HCT116 (cell line): ENCODE results near the gene GNPTAB. TPM values are rescaled to one million over a fixed set of nuclear protein-coding genes. Genes with fewer than 3 reads are reported as not detected.

ENCODE experiments used
- ATAC-seq: fragments of 200-7000 bp; cut with Tn5 transposase; 2 replicates; pipeline ENCODE4 v1.9.1; 2020; ENCODE audit warnings: mild to moderate bottlenecking, moderate library complexity
- BruUV-seq: library from RNA; stranded (reverse); fragments of 400-500 nt; replicated peaks from 2 replicates; lab custom pipeline; 2021; lab: Mats Ljungman, UMichigan
- CTCF ChIA-PET: fragments of 300-600 bp; sonication (Branson Sonifier 250); formaldehyde crosslinking; loops from one replicate; lab custom pipeline; 2021; ENCODE audit warnings: antibody characterized with exemption; lab: Charles Lee
- POLR2A ChIA-PET: fragments of 300-600, 350-600 bp; sonication (Branson Sonifier 250); formaldehyde crosslinking; loops from one replicate; lab custom pipeline; 2021; ENCODE audit warnings: antibody characterized with exemption; lab: Charles Lee
- RAD21 ChIA-PET, 2 experiments: fragments of 300-600 bp; sonication (Branson Sonifier 250); formaldehyde crosslinking; loops; one replicate each; lab custom pipeline; 2023; ENCODE audit warnings: low total read pairs in 2 of 2; ENCODE audit not compliant: uncharacterized antibody in 2 of 2, unreplicated experiment in 2 of 2, low non-redundant PET in 1 of 2; lab: Charles Lee
- DNase-seq: peaks from one replicate; pipeline ENCODE4 v3.0.0-alpha.2; 2010; ENCODE audit warnings: low read depth, low spot score
- H2AFZ ChIP-seq: fragments of 200-600 bp; shearing (Covaris generic), sonication (generic); 2 replicates; pipeline ENCODE4 v1.6.1; 2017; ENCODE audit warnings: low read depth, mixed run types, mixed read lengths, antibody characterized with exemption, low read length; ENCODE audit not compliant: poor library complexity, severe bottlenecking
- H3K27ac ChIP-seq: 2 replicates; pipeline ENCODE4 v1.5.1; 2012; ENCODE audit warnings: low read depth, low read length
- H3K27me3 ChIP-seq: fragments of 200-600 bp; sonication (generic); 2 replicates; pipeline ENCODE4 v1.6.1; 2016; ENCODE audit warnings: mixed run types, low read length, mixed read lengths; ENCODE audit not compliant: insufficient read depth
- H3K36me3 ChIP-seq, 2 experiments: fragments of 200-500 bp in 1 of 2; fragments of 200-600 bp in 1 of 2; sonication (Bioruptor generic) in 1 of 2; sonication (generic) in 1 of 2; 2 replicates each; pipeline versions ENCODE4 v1.5.1 to v1.6.1; 2014 to 2016; ENCODE audit warnings: low read length in 2 of 2, inconsistent platforms in 1 of 2, mixed read lengths in 1 of 2, mixed run types in 1 of 2; ENCODE audit not compliant: insufficient read depth in 2 of 2, control insufficient read depth in 1 of 2
- H3K4me1 ChIP-seq, 2 experiments: fragments of 200-600 bp in 1 of 2; sonication (generic) in 1 of 2; 2 replicates each; pipeline versions ENCODE4 v1.5.1 to v1.6.1; 2012 to 2017; ENCODE audit warnings: low read length in 2 of 2, inconsistent platforms in 1 of 2, mild to moderate bottlenecking in 1 of 2, mixed read lengths in 1 of 2, mixed run types in 1 of 2, moderate library complexity in 1 of 2; ENCODE audit not compliant: insufficient read depth in 2 of 2, control insufficient read depth in 1 of 2
- H3K4me2 ChIP-seq: fragments of 200-600 bp; sonication (generic); 2 replicates; pipeline ENCODE4 v1.6.1; 2017; ENCODE audit warnings: mixed run types, low read length, mixed read lengths
- H3K4me3 ChIP-seq, 2 experiments: fragments of 200-600 bp in 1 of 2; sonication (generic) in 1 of 2; replicated peaks in 1 of 2; 2 replicates each; pipeline ENCODE4 v1.5.1; 2011 to 2016; ENCODE audit warnings: low read length in 2 of 2, control low read depth in 1 of 2, low read depth in 1 of 2, mild to moderate bottlenecking in 1 of 2, mixed read lengths in 1 of 2, mixed run types in 1 of 2
- H3K79me2 ChIP-seq: fragments of 200-600 bp; sonication (generic); 2 replicates; pipeline ENCODE4 v1.6.1; 2017; ENCODE audit warnings: mild to moderate bottlenecking, mixed run types, low read length, moderate library complexity, mixed read lengths; ENCODE audit not compliant: insufficient read depth
- H3K9ac ChIP-seq: fragments of 200-600 bp; sonication (generic); 2 replicates; pipeline ENCODE4 v1.6.1; 2016; ENCODE audit warnings: low read length, mixed read lengths
- H3K9me2 ChIP-seq: fragments of 200-600 bp; sonication (generic), shearing (Covaris generic); 2 replicates; pipeline ENCODE4 v1.6.1; 2017; ENCODE audit warnings: mixed run types, mild to moderate bottlenecking, moderate library complexity; ENCODE audit not compliant: insufficient read depth
- H3K9me3 ChIP-seq, 2 experiments: fragments of 200-500 bp in 1 of 2; fragments of 200-600 bp in 1 of 2; sonication (Bioruptor generic) in 1 of 2; sonication (generic) in 1 of 2; 2 replicates each; pipeline ENCODE4 v1.6.1; 2014 to 2017; ENCODE audit warnings: low read length in 2 of 2, mixed read lengths in 2 of 2, inconsistent platforms in 1 of 2, low read depth in 1 of 2, mild to moderate bottlenecking in 1 of 2, mixed run types in 1 of 2, moderate library complexity in 1 of 2; ENCODE audit not compliant: control insufficient read depth in 1 of 2, insufficient read depth in 1 of 2
- H4K20me1 ChIP-seq: fragments of 200-600 bp; sonication (generic), shearing (Covaris generic); 2 replicates; pipeline ENCODE4 v1.6.1; 2017; ENCODE audit warnings: mixed run types, mild to moderate bottlenecking, moderate library complexity; ENCODE audit not compliant: insufficient read depth
- SIN3A ChIP-seq: IDR thresholded peaks from 2 replicates; pipeline ENCODE4 v1.6.1; 2012; ENCODE audit warnings: low read depth
- YY1 ChIP-seq: IDR thresholded peaks from 2 replicates; pipeline ENCODE4 v1.6.1; 2011; ENCODE audit warnings: low read length, low read depth, moderate library complexity, mild to moderate bottlenecking; ENCODE audit not compliant: insufficient replicate concordance; ENCODE audit errors: extremely low read depth
- ZNF274 ChIP-seq: fragments of 200-500 bp; sonication (Bioruptor generic); IDR thresholded peaks from 2 replicates; pipeline ENCODE4 v1.6.1; 2014; ENCODE audit warnings: mild to moderate bottlenecking, low read depth, low read length, inconsistent platforms
- intact Hi-C: fragments of 100-400 bp; cut with micrococcal nuclease; formaldehyde crosslinking; loops from 2 replicates; pipeline ENCODE4 v1.10.0; 2022
- total RNA-seq: library from RNA; stranded (reverse); gene quantifications from one replicate; pipeline ENCODE4 v1.2.1, GENCODE V29; 2021; ENCODE audit not compliant: unreplicated experiment
- TF ChIP-seq, protein P1 (sequence below): IDR thresholded peaks from 2 replicates; pipeline ENCODE4 v1.6.1; 2011; ENCODE audit warnings: mild to moderate bottlenecking, low read length, moderate library complexity; ENCODE audit not compliant: insufficient replicate concordance; ENCODE audit errors: extremely low read depth
- TF ChIP-seq, protein P2 (sequence below), 3 experiments: fragments of 200-600 bp in 1 of 3; sonication (generic) in 1 of 3; IDR thresholded peaks in 2 of 3; conservative IDR thresholded peaks in 1 of 3; 2 replicates each; pipeline ENCODE4 v1.5.1; 2012 to 2017; ENCODE audit warnings: low read depth in 2 of 3, low read length in 2 of 3, antibody characterized with exemption in 1 of 3, borderline replicate concordance in 1 of 3, control low read depth in 1 of 3, mild to moderate bottlenecking in 1 of 3, mixed read lengths in 1 of 3, mixed run types in 1 of 3, moderate library complexity in 1 of 3; ENCODE audit not compliant: insufficient read depth in 1 of 3

GNPTAB gene
- total RNA-seq, 1 experiment from 2014 or later: 41.4 TPM

- no peaks in the 10 kb centered on the region for H3K27me3 ChIP-seq
- H3K9me2 ChIP-seq: no peaks in the 10 kb centered on the region
- no TSS peak for BruUV-seq
- H3K4me1 ChIP-seq: no peaks in the 10 kb centered on the region
- no peak overlapping the region for H3K4me3 ChIP-seq
- H3K27ac ChIP-seq: no peak overlapping the region
- POLR2A ChIA-PET: no interaction called here
- ATAC-seq: no peak
- H2AFZ ChIP-seq: no peak overlapping the region
- DNase-seq: no peak
- H4K20me1 ChIP-seq: no peaks in the 10 kb centered on the region
- intact Hi-C loops: no loop called here
- RAD21 ChIA-PET: no interaction called here
- no peaks in the 10 kb centered on the region for H3K9me3 ChIP-seq
- H3K4me2 ChIP-seq: no peak overlapping the region
- no peak for TF ChIP-seq SIN3A
- TF ChIP-seq, protein P1, sequence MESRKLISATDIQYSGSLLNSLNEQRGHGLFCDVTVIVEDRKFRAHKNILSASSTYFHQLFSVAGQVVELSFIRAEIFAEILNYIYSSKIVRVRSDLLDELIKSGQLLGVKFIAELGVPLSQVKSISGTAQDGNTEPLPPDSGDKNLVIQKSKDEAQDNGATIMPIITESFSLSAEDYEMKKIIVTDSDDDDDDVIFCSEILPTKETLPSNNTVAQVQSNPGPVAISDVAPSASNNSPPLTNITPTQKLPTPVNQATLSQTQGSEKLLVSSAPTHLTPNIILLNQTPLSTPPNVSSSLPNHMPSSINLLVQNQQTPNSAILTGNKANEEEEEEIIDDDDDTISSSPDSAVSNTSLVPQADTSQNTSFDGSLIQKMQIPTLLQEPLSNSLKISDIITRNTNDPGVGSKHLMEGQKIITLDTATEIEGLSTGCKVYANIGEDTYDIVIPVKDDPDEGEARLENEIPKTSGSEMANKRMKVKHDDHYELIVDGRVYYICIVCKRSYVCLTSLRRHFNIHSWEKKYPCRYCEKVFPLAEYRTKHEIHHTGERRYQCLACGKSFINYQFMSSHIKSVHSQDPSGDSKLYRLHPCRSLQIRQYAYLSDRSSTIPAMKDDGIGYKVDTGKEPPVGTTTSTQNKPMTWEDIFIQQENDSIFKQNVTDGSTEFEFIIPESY: no peak
- CTCF ChIA-PET: no interaction called here
- no peaks in the 10 kb centered on the region for H3K36me3 ChIP-seq
- H3K79me2 ChIP-seq: no peaks in the 10 kb centered on the region
- no peak overlapping the region for H3K9ac ChIP-seq
Observed at GRCh38 chr12:101795013-101795412, 35.7 kb downstream of the GNPTAB start.

GRCh38 chr12:101794574-101794973, 36.2 kb downstream of the GNPTAB start:
- Histone ChIP-seq H4K20me1 (no peaks in the 10 kb centered on the region), H3K9me2 (no peaks in the 10 kb centered on the region), H3K4me2 (no peak overlapping the region), H3K27ac (no peak overlapping the region), H3K36me3 (no peaks in the 10 kb centered on the region), H3K79me2 (no peaks in the 10 kb centered on the region), H3K27me3 (no peaks in the 10 kb centered on the region), H3K4me3 (no peak overlapping the region), H2AFZ (no peak overlapping the region), H3K9ac (no peak overlapping the region), H3K9me3 (no peaks in the 10 kb centered on the region), H3K4me1 (no peaks in the 10 kb centered on the region)
- intact Hi-C loops: no loop called here
- no peak for DNase-seq
- RAD21 ChIA-PET: no interaction called here
- no peak for TF ChIP-seq YY1
- TF ChIP-seq, protein P2, sequence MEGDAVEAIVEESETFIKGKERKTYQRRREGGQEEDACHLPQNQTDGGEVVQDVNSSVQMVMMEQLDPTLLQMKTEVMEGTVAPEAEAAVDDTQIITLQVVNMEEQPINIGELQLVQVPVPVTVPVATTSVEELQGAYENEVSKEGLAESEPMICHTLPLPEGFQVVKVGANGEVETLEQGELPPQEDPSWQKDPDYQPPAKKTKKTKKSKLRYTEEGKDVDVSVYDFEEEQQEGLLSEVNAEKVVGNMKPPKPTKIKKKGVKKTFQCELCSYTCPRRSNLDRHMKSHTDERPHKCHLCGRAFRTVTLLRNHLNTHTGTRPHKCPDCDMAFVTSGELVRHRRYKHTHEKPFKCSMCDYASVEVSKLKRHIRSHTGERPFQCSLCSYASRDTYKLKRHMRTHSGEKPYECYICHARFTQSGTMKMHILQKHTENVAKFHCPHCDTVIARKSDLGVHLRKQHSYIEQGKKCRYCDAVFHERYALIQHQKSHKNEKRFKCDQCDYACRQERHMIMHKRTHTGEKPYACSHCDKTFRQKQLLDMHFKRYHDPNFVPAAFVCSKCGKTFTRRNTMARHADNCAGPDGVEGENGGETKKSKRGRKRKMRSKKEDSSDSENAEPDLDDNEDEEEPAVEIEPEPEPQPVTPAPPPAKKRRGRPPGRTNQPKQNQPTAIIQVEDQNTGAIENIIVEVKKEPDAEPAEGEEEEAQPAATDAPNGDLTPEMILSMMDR (IDR thresholded peaks at IDR 0.05 in 2 of 3, conservative IDR thresholded peaks at IDR 0.05 in 1 of 3; ENCODE audit: borderline replicate concordance in 1 of 3, insufficient read depth in 1 of 3, low read depth in 2 of 3, low read length in 2 of 3): no peak
- no peak for TF ChIP-seq ZNF274
- CTCF ChIA-PET: no interaction called here
- ATAC-seq: no peak
- no TSS peak for BruUV-seq
- POLR2A ChIA-PET: no interaction called here
